ENCODE data around the gene HSD17B14. TPM values are rescaled to one million over a fixed set of nuclear protein-coding genes. Genes with fewer than 3 reads are reported as not detected.
A peak's percentile ranks its signal among the peaks of the same experiment; 100 is the strongest.
"Not testable (repeated sequence)": the region's sequence is repeated elsewhere in the genome, so short reads cannot be mapped to it uniquely, and the experiment has no call there.

The HSD17B14 gene
- total RNA-seq, 4 donors from 2014 or later = 1.6 to 6.6 (median 5.4) TPM

DNA sequence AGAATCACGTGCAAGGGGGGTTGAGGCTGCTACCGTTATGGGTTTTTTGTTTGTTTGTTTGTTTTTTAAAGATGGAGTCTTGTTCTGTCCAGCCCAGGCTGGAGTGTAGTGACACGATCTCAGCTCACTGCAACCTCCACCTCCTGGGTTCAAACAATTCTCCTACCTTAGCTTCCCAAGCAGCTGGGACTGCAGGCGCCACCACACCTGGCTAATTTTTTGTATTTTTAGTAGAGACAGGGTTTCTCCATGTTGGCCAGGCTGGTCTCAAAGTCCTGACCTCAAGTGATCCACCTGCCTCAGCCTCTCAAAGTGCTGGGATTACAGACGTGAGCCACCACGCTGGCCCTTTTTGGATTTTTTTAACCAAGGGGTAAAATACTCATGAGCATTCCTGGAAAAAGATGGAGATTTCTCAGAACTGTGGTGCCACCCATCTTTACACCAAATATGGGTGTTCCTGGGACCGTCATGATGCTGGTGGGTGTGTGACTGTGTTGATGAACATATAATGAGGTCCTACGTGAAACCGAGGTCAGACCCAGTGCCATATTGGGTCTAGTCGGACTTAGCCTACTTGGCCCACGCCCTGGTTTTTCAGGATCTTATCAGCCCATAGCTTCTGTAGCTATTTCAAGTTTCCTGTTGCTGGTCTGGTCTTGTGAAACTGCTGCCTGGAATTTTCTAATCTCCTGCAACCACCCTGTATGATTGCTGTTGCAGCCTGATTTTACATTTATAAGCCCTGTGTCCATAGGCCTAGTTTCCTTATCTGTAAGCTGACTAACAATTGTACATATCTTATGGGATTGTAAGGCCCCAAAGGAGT lies 42.1 kb upstream of the HSD17B14 start:
- 51 to 60% methylated on average over 11 of the region's 11 CpGs for WGBS, 2 donors
- no peak overlapping the region for H3K4me3 ChIP-seq (ENCODE audit: low read depth, poor library complexity, severe bottlenecking)
- TF ChIP-seq, protein P1, sequence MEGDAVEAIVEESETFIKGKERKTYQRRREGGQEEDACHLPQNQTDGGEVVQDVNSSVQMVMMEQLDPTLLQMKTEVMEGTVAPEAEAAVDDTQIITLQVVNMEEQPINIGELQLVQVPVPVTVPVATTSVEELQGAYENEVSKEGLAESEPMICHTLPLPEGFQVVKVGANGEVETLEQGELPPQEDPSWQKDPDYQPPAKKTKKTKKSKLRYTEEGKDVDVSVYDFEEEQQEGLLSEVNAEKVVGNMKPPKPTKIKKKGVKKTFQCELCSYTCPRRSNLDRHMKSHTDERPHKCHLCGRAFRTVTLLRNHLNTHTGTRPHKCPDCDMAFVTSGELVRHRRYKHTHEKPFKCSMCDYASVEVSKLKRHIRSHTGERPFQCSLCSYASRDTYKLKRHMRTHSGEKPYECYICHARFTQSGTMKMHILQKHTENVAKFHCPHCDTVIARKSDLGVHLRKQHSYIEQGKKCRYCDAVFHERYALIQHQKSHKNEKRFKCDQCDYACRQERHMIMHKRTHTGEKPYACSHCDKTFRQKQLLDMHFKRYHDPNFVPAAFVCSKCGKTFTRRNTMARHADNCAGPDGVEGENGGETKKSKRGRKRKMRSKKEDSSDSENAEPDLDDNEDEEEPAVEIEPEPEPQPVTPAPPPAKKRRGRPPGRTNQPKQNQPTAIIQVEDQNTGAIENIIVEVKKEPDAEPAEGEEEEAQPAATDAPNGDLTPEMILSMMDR (IDR thresholded peaks at IDR 0.05) = no peak
- TF ChIP-seq POLR2A (IDR thresholded peaks at IDR 0.05) = no peak
- DNase-seq (ENCODE audit: low spot score in 2 of 2) = no peak
- intact Hi-C loops (cut with DNase I; ENCODE audit: low total_unique reads) = no loop called here

DNA sequence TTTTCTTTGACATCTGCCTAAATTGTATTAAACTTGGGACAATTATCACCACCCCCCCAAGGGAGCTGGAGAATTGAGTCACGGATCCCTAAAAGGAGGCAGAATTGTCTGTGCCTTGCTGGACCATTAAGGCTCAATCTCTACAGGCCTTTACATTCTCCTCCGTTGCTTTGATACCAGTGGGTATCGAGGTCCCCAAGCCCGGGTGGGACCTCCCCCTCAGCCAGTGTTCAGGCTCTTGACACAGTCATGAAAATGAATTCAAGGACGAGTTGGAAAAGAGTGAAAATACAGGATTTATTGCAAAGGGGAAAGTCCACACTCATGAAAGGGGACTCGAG lies 41.5 kb upstream of the HSD17B14 start:
- no peak overlapping the region for H3K4me3 ChIP-seq (ENCODE audit: low read depth, poor library complexity, severe bottlenecking)
- intact Hi-C loops (cut with DNase I; ENCODE audit: low total_unique reads) = no loop called here

DNA sequence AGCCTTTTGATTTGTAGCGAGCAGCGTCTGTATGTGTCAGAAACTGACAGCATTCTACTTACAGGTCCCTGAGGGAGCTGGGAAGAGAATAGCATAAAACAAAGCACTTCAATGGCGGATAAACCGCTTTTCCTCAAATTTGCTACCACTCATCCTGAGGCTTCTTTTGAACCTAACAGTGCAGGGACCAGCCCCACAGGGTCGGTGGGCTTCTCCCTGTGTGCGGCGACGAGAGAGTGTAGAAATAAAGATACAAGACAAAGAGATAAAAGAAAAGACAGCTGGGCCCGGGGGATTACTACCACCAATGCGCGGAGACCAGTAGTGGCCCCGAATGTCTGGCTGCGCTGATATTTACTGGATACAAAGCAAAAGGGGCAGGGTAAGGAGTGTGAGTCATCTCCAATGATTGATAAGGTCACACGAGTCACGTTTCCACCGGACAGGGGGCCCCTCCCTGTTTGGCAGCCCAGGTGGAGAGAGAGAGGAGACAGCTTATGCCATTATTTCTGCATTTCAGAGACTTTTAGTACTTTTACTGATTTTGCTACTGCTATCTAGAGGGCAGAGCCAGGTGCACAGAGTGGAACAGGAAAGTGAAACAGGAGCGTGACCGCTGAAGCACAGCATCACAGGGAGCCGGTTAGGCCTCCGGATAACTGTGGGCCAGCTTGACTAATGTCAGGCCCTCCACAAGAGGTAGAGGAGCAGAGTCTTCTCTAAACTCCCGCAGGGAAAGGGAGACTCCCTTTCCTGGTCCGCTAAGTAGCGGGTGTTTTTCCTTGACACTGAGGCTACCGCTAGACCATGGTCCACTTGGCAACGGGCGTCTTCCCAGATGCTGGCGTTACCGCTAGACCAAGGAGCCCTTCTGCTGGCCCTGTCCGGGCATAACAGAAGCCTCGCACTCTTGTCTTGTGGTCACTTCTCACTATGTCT lies 40.0 kb upstream of the HSD17B14 start:
- WGBS, 2 donors = 67 to 68% methylated on average over 30 of the region's 30 CpGs
- H3K4me3 ChIP-seq (ENCODE audit: low read depth, poor library complexity, severe bottlenecking); intact Hi-C loops (cut with DNase I; ENCODE audit: low total_unique reads); DNase-seq (ENCODE audit: low spot score in 2 of 2): not testable (repeated sequence)

More for the DNA sequence above, 41.5 kb upstream of the HSD17B14 start:
- TF ChIP-seq, protein P1 (IDR thresholded peaks at IDR 0.05) = no peak
- TF ChIP-seq POLR2A (IDR thresholded peaks at IDR 0.05) = no peak
- DNase-seq (ENCODE audit: low spot score in 2 of 2) = no peak
- 81 to 84% methylated on average over 6 of the region's 6 CpGs for WGBS, 2 donors

DNA sequence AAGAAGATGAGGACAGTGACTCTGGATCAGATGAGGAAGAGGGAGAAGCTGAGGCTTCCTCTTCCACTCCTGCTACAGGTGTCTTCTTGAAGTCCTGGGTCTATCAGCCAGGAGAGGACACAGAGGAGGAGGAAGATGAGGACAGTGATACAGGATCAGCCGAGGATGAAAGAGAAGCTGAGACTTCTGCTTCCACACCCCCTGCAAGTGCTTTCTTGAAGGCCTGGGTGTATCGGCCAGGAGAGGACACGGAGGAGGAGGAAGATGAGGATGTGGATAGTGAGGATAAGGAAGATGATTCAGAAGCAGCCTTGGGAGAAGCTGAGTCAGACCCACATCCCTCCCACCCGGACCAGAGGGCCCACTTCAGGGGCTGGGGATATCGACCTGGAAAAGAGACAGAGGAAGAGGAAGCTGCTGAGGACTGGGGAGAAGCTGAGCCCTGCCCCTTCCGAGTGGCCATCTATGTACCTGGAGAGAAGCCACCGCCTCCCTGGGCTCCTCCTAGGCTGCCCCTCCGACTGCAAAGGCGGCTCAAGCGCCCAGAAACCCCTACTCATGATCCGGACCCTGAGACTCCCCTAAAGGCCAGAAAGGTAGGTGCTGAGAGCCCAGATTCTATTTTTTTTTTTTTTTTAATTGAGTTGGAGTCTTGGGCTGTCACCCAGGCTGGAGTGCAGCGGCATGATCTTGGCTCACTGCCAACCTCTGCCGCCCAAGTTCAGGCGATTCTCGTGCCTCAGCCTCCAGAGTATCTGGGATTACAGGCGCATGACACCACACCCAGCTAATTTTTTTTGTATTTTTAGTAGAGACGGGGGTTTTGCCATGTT lies 38.2 kb upstream of the HSD17B14 start:
- TF ChIP-seq, protein P1 (IDR thresholded peaks at IDR 0.05) = no peak
- no peak for TF ChIP-seq POLR2A (IDR thresholded peaks at IDR 0.05)
- DNase-seq (ENCODE audit: low spot score in 2 of 2) = peak in 1 of 2 donors; percentile 92
- 4 to 11% methylated on average over 17 of the region's 17 CpGs for WGBS, 2 donors
- intact Hi-C loops (cut with DNase I; ENCODE audit: low total_unique reads) = no loop called here
- peak overlapping the region; percentile 100 for H3K4me3 ChIP-seq (ENCODE audit: low read depth, poor library complexity, severe bottlenecking)

DNA sequence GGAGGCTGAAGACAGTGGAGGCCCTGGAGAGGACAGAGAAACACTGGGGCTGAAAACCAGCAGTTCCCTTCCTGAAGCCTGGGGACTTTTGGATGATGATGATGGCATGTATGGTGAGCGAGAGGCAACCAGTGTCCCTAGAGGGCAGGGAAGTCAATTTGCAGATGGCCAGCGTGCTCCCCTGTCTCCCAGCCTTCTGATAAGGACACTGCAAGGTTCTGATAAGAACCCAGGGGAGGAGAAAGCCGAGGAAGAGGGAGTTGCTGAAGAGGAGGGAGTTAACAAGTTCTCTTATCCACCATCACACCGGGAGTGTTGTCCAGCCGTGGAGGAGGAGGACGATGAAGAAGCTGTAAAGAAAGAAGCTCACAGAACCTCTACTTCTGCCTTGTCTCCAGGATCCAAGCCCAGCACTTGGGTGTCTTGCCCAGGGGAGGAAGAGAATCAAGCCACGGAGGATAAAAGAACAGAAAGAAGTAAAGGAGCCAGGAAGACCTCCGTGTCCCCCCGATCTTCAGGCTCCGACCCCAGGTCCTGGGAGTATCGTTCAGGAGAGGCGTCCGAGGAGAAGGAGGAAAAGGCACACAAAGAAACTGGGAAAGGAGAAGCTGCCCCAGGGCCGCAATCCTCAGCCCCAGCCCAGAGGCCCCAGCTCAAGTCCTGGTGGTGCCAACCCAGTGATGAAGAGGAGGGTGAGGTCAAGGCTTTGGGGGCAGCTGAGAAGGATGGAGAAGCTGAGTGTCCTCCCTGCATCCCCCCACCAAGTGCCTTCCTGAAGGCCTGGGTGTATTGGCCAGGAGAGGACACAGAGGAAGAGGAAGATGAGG lies 37.4 kb upstream of the HSD17B14 start:
- peak overlapping the region; percentile 100 for H3K4me3 ChIP-seq (ENCODE audit: low read depth, poor library complexity, severe bottlenecking)
- intact Hi-C loops (cut with DNase I; ENCODE audit: low total_unique reads) = no loop called here

More for the DNA sequence above, 37.4 kb upstream of the HSD17B14 start:
- 17 to 23% methylated on average over 14 of the region's 14 CpGs for WGBS, 2 donors
- TF ChIP-seq, protein P1 (IDR thresholded peaks at IDR 0.05) = no peak
- no peak for TF ChIP-seq POLR2A (IDR thresholded peaks at IDR 0.05)
- DNase-seq (ENCODE audit: low spot score in 2 of 2) = peak in 1 of 2 donors; percentile 88
